Kidney epithelial cell (primary cell): Measurements from ENCODE around the gene TSPAN5. TPM values are rescaled to one million over a fixed set of nuclear protein-coding genes. Genes with fewer than 3 reads are reported as not detected.
"Not testable (repeated sequence)": the region's sequence is repeated elsewhere in the genome, so short reads cannot be mapped to it uniquely, and the experiment has no call there.

Experiments used
- DNase-seq: peaks from one replicate; pipeline ENCODE4 v3.0.0-alpha.2; 2010; ENCODE audit warnings: low read depth
- H3K27me3 ChIP-seq: 2 replicates; pipeline ENCODE4 v1.6.0; 2011; ENCODE audit warnings: low read length; ENCODE audit not compliant: control insufficient read depth, insufficient read depth
- H3K36me3 ChIP-seq: 2 replicates; pipeline ENCODE4 v1.5.1; 2011; ENCODE audit warnings: low read length; ENCODE audit not compliant: control insufficient read depth, insufficient read depth
- H3K4me3 ChIP-seq: 2 replicates; pipeline ENCODE4 v1.5.1; 2011; ENCODE audit warnings: low read depth, mild to moderate bottlenecking, control low read depth, low read length
- total RNA-seq: library from RNA; depleted of rRNA; stranded (reverse); fragments of >200 nt; gene quantifications from 2 replicates; pipeline ENCODE4 v1.2.3, GENCODE V29; 2015
- TF ChIP-seq, protein P1 (sequence below): IDR thresholded peaks from 2 replicates; pipeline ENCODE4 v1.5.1; 2011; ENCODE audit warnings: mild to moderate bottlenecking, moderate library complexity, low read length, control low read depth, inconsistent platforms; ENCODE audit not compliant: insufficient read depth, poor library complexity, severe bottlenecking

TSPAN5 gene
- total RNA-seq, 1 donor from 2014 or later = 20.5 TPM

DNA sequence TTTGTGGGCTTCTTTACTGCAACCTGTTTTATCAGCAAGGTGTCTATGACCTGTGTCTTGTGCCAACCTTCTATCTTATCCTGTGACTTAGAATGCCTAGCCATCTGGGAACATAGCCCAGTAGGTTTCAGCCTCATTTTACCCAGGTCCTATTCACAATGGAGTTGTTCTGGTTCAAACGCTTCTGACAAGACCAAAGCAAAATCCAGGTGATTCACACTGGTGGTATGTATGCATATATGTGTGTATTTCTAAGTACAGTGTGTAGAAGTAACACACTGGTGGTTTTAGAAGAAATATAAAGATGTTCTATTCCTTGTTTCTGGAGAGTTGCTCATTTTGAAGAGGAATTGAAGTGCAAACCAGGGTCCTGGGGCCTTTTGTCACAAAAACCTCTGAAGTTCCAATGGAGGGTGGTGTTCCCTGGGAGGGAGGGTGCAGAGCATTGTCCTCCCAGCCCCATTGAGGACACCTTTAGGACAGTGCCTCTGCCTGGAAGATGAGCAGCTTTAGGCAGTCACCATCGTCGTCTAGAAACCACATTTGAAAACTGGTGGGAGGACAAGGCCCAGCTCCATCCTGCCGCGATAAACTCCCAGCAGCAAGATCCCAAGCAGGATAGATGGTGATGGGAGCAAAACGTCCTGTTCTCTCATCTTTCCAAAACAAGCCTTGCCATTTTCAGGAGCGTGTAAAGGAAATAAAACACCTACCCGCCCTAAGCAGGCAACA lies 191.4 kb downstream of the TSPAN5 start:
- no peak for DNase-seq
- H3K27me3 ChIP-seq = no peaks in the 10 kb centered on the region
- no peak overlapping the region for H3K4me3 ChIP-seq
- no peaks in the 10 kb centered on the region for H3K36me3 ChIP-seq
- TF ChIP-seq, protein P1, sequence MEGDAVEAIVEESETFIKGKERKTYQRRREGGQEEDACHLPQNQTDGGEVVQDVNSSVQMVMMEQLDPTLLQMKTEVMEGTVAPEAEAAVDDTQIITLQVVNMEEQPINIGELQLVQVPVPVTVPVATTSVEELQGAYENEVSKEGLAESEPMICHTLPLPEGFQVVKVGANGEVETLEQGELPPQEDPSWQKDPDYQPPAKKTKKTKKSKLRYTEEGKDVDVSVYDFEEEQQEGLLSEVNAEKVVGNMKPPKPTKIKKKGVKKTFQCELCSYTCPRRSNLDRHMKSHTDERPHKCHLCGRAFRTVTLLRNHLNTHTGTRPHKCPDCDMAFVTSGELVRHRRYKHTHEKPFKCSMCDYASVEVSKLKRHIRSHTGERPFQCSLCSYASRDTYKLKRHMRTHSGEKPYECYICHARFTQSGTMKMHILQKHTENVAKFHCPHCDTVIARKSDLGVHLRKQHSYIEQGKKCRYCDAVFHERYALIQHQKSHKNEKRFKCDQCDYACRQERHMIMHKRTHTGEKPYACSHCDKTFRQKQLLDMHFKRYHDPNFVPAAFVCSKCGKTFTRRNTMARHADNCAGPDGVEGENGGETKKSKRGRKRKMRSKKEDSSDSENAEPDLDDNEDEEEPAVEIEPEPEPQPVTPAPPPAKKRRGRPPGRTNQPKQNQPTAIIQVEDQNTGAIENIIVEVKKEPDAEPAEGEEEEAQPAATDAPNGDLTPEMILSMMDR = no peak

DNA sequence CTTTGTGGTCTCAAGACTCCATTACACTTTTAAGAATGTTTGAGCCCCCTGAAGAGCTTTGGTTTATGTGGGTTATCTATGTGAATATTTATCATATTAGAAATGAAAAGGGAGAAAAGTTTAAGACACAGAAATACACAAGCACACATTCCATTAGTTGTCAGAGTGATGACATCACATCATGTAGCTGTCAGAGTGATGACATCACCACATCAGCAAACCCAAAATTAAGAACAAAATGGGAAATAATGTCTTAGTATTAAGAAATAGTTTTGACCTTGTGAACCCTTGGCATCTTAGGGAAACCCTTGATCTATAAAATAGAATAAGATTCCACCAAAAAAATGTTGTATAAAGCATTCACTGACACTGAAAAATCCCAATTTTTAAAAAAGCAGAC lies 195.9 kb downstream of the TSPAN5 start:
- TF ChIP-seq, protein P1 = no peak
- H3K36me3 ChIP-seq = no peaks in the 10 kb centered on the region
- no peak overlapping the region for H3K4me3 ChIP-seq
- no peak for DNase-seq
- no peaks in the 10 kb centered on the region for H3K27me3 ChIP-seq

DNA sequence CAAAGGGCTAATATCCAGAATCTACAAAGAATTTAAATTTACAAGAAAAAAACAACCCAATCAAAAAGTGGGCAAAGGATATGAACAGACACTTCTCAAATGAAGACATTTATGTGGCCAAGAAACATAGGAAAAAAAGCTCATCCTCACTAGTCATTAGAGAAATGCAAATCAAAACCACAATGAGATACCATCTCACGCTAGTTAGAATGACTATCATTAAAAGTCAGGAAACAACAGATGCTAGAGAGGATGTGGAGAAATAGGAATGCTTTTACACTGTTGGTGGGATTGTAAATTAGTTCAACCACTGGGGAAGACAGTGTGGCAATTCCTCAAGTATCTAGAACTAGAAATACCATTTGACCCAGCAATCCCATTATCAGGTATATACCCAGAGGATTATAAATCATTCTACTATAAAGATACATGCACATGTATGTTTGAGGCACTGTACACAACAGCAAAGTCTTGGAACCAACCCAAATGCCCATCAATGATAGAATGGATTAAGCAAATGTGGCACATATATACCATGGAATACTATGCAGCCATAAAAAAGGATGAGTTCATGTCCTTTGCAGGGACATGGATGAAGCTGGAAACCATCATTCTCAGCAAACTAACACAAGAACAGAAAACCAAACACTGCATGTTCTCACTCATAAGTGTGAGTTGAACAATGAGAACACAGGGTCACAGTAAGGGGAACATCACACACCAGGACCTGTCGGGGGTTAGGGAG lies 197.1 kb downstream of the TSPAN5 start:
- H3K36me3 ChIP-seq, DNase-seq, H3K27me3 ChIP-seq, H3K4me3 ChIP-seq: not testable (repeated sequence)

DNA sequence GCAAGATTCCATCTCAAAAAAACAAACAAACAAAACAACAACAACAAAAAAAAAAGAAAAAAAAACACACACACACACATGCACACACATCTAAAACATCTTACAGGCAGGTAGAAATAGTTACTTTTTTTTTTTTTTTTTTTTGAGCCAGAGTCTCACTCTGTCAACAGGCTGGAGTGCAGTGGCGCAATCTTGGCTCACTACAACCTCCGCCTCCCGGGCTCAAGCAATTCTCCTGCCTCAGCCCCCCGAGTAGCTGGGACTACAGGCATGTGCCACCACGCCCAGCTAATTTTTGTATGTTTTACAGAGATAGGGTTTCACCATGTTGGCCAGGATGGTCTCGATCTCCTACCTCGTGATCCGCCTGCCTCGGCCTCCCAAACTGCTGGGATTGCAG lies 201.0 kb downstream of the TSPAN5 start:
- H3K27me3 ChIP-seq, H3K4me3 ChIP-seq, H3K36me3 ChIP-seq, DNase-seq: not testable (repeated sequence)

DNA sequence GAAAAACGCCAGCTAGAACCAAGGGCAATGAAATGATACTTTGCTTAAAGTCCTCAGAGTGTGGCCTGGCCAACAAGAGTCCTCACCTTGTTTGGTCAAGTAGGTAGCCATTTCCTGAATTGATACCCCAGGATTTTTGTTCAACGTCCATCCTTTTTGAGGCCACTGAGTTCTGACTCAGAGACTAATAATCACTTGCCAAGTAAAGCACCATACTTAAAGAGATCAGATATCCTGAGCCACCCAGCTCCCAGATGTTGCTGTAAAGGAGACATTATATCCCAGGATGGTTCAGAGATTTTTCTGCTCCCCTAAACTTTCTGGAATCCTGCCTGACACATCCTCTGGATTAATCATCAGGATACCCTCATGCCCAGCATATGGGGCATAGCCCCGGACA lies 206.3 kb downstream of the TSPAN5 start:
- Histone ChIP-seq H3K4me3 (no peak overlapping the region), H3K36me3 (no peaks in the 10 kb centered on the region), H3K27me3 (no peaks in the 10 kb centered on the region)
- TF ChIP-seq, protein P1 = no peak
- no peak for DNase-seq

DNA sequence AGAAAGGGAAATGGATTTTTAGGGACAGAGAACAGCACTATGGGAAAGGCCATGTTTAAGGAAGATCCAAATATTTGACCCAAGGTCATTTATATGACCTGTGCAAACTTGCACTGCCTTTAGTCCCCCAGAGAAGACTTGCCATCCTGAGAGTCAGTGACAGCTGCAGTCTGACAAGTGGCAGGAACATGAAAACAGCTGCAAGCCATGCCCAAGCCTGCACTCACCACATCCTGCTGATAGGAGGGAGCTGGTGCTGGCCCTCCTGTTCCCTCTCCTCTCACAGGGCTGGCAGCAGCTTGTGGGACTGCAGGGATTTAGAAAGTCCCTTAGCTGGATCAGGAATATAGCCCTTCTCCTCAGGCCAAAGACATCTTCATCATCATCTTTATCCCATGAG lies 209.5 kb downstream of the TSPAN5 start:
- no peak for DNase-seq
- Histone ChIP-seq H3K27me3 (no peaks in the 10 kb centered on the region), H3K36me3 (no peaks in the 10 kb centered on the region), H3K4me3 (no peak overlapping the region)
- TF ChIP-seq, protein P1 = no peak
